Measurements from ENCODE around the gene SULT4A1.

GRCh38 chr22:43859621-43860020 is 2.7 kb downstream of the SULT4A1 start:
- TF ChIP-seq, protein P1, sequence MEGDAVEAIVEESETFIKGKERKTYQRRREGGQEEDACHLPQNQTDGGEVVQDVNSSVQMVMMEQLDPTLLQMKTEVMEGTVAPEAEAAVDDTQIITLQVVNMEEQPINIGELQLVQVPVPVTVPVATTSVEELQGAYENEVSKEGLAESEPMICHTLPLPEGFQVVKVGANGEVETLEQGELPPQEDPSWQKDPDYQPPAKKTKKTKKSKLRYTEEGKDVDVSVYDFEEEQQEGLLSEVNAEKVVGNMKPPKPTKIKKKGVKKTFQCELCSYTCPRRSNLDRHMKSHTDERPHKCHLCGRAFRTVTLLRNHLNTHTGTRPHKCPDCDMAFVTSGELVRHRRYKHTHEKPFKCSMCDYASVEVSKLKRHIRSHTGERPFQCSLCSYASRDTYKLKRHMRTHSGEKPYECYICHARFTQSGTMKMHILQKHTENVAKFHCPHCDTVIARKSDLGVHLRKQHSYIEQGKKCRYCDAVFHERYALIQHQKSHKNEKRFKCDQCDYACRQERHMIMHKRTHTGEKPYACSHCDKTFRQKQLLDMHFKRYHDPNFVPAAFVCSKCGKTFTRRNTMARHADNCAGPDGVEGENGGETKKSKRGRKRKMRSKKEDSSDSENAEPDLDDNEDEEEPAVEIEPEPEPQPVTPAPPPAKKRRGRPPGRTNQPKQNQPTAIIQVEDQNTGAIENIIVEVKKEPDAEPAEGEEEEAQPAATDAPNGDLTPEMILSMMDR (IDR thresholded peaks at IDR 0.05; ENCODE audit: insufficient read depth, low read length), result no peak
- no peak for TF ChIP-seq POLR2AphosphoS5 (IDR thresholded peaks at IDR 0.05; ENCODE audit: low read depth)
